ENCODE measurements around the gene CEP170.

CEP170 gene

GRCh38 chr1:243268751-243269460 lies 13.8 kb upstream of the CEP170 start:
- no peak overlapping the region for H3K4me3 ChIP-seq (ENCODE audit: low read depth, low read length)

GRCh38 chr1:243267914-243268653 lies 13.0 kb upstream of the CEP170 start:
- no peak overlapping the region for H3K4me3 ChIP-seq (ENCODE audit: low read depth, low read length)

- no peak overlapping the region for H3K4me3 ChIP-seq (ENCODE audit: low read depth, low read length)
Measured at GRCh38 chr1:243267471-243267880, 12.4 kb upstream of the CEP170 start.

GRCh38 chr1:243266231-243266630 lies 11.2 kb upstream of the CEP170 start:
- H3K4me3 ChIP-seq (ENCODE audit: low read depth, low read length) = no peak overlapping the region

GRCh38 chr1:243264717-243265116 lies 9.6 kb upstream of the CEP170 start:
- H3K4me3 ChIP-seq (ENCODE audit: low read depth, low read length) = no peak overlapping the region

- no peak overlapping the region for H3K4me3 ChIP-seq (ENCODE audit: low read depth, low read length)
Measured at GRCh38 chr1:243261390-243261789, 6.3 kb upstream of the CEP170 start.

- H3K4me3 ChIP-seq (ENCODE audit: low read depth, low read length) = no peak overlapping the region
Measured at GRCh38 chr1:243260221-243260880, 5.3 kb upstream of the CEP170 start.

GRCh38 chr1:243258731-243259130 lies 3.6 kb upstream of the CEP170 start:
- no peak overlapping the region for H3K4me3 ChIP-seq (ENCODE audit: low read depth, low read length)

- no peak overlapping the region for H3K4me3 ChIP-seq (ENCODE audit: low read depth, low read length)
Measured at GRCh38 chr1:243257189-243257588, 2.1 kb upstream of the CEP170 start.

GRCh38 chr1:243256590-243256989 lies 1.5 kb upstream of the CEP170 start:
- H3K4me3 ChIP-seq (ENCODE audit: low read depth, low read length) = peak overlapping the region; percentile 82

- H3K4me3 ChIP-seq (ENCODE audit: low read depth, low read length) = peak within 1 kb of the TSS; percentile 82
Measured at GRCh38 chr1:243255791-243256512, 871 bp upstream of the CEP170 start, which contains the start of gene SDCCAG8. Gene SDCCAG8 (plus strand): TSS chr1:243256041. CDS start chr1:243256174, 133 bp downstream.

- H3K4me3 ChIP-seq (ENCODE audit: low read depth, low read length) = peak overlapping the region; percentile 82
Measured at GRCh38 chr1:243254233-243254926, 701 bp downstream of the CEP170 start.

GRCh38 chr1:243253926-243254232 lies 1.2 kb downstream of the CEP170 start:
- H3K4me3 ChIP-seq (ENCODE audit: low read depth, low read length) = peak overlapping the region; percentile 82

- H3K4me3 ChIP-seq (ENCODE audit: low read depth, low read length) = peak overlapping the region; percentile 82
Measured at GRCh38 chr1:243253211-243253925, 1.7 kb downstream of the CEP170 start.

- no peak overlapping the region for H3K4me3 ChIP-seq (ENCODE audit: low read depth, low read length)
Measured at GRCh38 chr1:243251539-243251938, 3.5 kb downstream of the CEP170 start.

- no peak overlapping the region for H3K4me3 ChIP-seq (ENCODE audit: low read depth, low read length)
Measured at GRCh38 chr1:243250102-243250501, 5.0 kb downstream of the CEP170 start.

GRCh38 chr1:243249214-243249613 lies 5.9 kb downstream of the CEP170 start:
- H3K4me3 ChIP-seq (ENCODE audit: low read depth, low read length) = no peak overlapping the region

- no peak overlapping the region for H3K4me3 ChIP-seq (ENCODE audit: low read depth, low read length)
Measured at GRCh38 chr1:243247901-243248300, 7.2 kb downstream of the CEP170 start.

GRCh38 chr1:243246916-243247315 lies 8.2 kb downstream of the CEP170 start:
- no peak overlapping the region for H3K4me3 ChIP-seq (ENCODE audit: low read depth, low read length)

GRCh38 chr1:243244432-243244841 lies 10.6 kb downstream of the CEP170 start:
- no peak overlapping the region for H3K4me3 ChIP-seq (ENCODE audit: low read depth, low read length)

All from iPS-11a (cell line).